ENCODE data around the gene RPS15. TPM values are rescaled to one million over a fixed set of nuclear protein-coding genes. Genes with fewer than 3 reads are reported as not detected.
"Not testable (repeated sequence)": the region's sequence is repeated elsewhere in the genome, so short reads cannot be mapped to it uniquely, and the experiment has no call there.

The RPS15 gene
- total RNA-seq, 1 experiment from 2014 or later, result 1,696 TPM

DNA sequence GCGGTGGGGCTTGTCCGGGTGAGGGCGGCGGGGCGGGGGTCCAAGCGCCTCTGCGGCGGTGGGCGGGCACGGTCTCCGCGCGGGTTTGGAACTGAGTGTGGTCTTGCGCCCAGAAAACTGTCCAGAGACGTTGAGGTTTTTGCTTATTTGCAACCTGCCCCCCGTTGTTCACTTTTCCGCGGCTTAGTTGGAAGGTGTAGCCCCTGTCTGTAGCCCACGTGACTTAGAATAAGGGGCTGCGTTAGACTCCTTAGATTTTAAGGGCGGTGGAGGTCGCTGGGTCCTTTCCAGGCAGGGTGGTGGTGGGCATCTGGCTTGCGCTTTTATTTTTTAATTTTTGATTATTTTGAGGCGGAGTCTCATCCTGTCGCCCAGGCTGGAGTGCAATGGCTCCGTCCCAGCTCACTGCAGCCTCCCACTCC lies 748 bp downstream of the RPS15 start:
- no peak for DNase-seq (ENCODE audit: low spot score)
- peak overlapping the region; percentile 85 for H3K4me3 ChIP-seq (ENCODE audit: low read depth, low read length, poor library complexity, severe bottlenecking)
- H3K27ac ChIP-seq (ENCODE audit: low read depth, low read length, poor library complexity, severe bottlenecking), result peak overlapping the region; percentile 94
- no peaks in the 10 kb centered on the region for H3K9me3 ChIP-seq (ENCODE audit: low read depth, low read length, poor library complexity, severe bottlenecking)
- no peaks in the 10 kb centered on the region for H3K27me3 ChIP-seq (replicated peaks; ENCODE audit: insufficient read depth, low read depth, low read length, poor library complexity)
- H3K4me1 ChIP-seq (ENCODE audit: insufficient read depth, low read length, poor library complexity, severe bottlenecking), result peaks cover 19% of the 10 kb centered on the region
- CTCF ChIA-PET, result no interaction called here
- POLR2A ChIA-PET (ENCODE audit: low non-redundant PET), result no interaction called here
- no TSS peak for BruUV-seq (replicated peaks)
- H3K36me3 ChIP-seq (ENCODE audit: insufficient read depth, low read length, poor library complexity, severe bottlenecking), result peaks cover 52% of the 10 kb centered on the region
- intact Hi-C loops (cut with micrococcal nuclease; ENCODE audit: unreplicated experiment), result no loop called here
- no peak for TF ChIP-seq EZH2 (IDR thresholded peaks at IDR 0.05; ENCODE audit: borderline replicate concordance, low read depth, low read length, poor library complexity, severe bottlenecking)
- TF ChIP-seq, protein P1, sequence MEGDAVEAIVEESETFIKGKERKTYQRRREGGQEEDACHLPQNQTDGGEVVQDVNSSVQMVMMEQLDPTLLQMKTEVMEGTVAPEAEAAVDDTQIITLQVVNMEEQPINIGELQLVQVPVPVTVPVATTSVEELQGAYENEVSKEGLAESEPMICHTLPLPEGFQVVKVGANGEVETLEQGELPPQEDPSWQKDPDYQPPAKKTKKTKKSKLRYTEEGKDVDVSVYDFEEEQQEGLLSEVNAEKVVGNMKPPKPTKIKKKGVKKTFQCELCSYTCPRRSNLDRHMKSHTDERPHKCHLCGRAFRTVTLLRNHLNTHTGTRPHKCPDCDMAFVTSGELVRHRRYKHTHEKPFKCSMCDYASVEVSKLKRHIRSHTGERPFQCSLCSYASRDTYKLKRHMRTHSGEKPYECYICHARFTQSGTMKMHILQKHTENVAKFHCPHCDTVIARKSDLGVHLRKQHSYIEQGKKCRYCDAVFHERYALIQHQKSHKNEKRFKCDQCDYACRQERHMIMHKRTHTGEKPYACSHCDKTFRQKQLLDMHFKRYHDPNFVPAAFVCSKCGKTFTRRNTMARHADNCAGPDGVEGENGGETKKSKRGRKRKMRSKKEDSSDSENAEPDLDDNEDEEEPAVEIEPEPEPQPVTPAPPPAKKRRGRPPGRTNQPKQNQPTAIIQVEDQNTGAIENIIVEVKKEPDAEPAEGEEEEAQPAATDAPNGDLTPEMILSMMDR (conservative IDR thresholded peaks at IDR 0.05; ENCODE audit: low read depth, low read length), result no peak

DNA sequence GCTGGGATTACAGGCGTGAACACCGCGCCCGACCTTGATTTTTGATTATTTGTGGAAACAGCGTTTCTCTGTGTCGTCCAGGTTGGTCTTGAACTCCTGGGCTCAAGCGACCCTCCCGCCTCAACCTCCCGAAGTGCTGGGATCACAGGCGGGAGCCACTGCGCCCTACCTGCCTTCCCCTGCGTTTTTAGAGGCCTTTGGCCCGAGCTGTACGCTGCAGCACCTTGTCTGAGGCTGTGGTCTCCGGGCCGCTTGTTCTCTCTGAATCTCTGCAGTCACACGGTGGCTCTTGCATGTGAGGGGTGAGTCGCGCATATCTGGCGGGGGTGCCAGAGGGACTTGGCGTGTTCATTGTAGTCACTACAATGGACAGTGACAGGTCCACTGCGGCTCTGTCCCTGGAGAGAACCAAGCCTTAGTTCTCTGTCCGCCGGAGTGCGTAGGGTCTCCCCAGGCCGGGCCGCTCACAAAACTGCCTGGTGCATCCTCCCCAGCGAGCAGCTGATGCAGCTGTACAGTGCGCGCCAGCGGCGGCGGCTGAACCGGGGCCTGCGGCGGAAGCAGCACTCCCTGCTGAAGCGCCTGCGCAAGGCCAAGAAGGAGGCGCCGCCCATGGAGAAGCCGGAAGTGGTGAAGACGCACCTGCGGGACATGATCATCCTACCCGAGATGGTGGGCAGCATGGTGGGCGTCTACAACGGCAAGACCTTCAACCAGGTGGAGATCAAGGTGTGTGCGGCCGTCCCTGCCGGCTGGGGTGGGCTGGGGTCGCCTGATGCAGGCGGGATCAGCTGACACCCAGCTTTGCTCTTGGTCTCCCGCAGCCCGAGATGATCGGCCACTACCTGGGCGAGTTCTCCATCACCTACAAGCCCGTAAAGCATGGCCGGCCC lies 1.6 kb downstream of the RPS15 start:
- Histone ChIP-seq H3K27ac (ENCODE audit: low read depth, low read length, poor library complexity, severe bottlenecking) (peak overlapping the region; percentile 94), H3K4me3 (ENCODE audit: low read depth, low read length, poor library complexity, severe bottlenecking) (peak overlapping the region; percentile 85), H3K4me1 (ENCODE audit: insufficient read depth, low read length, poor library complexity, severe bottlenecking) (peaks cover 24% of the 10 kb centered on the region), H3K36me3 (ENCODE audit: insufficient read depth, low read length, poor library complexity, severe bottlenecking) (peaks cover 44% of the 10 kb centered on the region)
- H3K9me3 ChIP-seq (ENCODE audit: low read depth, low read length, poor library complexity, severe bottlenecking); DNase-seq (ENCODE audit: low spot score); H3K27me3 ChIP-seq (replicated peaks; ENCODE audit: insufficient read depth, low read depth, low read length, poor library complexity); POLR2A ChIA-PET (ENCODE audit: low non-redundant PET); CTCF ChIA-PET; BruUV-seq (replicated peaks): not testable (repeated sequence)
- intact Hi-C loops (cut with micrococcal nuclease; ENCODE audit: unreplicated experiment), result loop anchor here (10.0 kb wide), 1 partner anchor 165 kb away; the partner anchor contains the start of gene FAM174C

DNA sequence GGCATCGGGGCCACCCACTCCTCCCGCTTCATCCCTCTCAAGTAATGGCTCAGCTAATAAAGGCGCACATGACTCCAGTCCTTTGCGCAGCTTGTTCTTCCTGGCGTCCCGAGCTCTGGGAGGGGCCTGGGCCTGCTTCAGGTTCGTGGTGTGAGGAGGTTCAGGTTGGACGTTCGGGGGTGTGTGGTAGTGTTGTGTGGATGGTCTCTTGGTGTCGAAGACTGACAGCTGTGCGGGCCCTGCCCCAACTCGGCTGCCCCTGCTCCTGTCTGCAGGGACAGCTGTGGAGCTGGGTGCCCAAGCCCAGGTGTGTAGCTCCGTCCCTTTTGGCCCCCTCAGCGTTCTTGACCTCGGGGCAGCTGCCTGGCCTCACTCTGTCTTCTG lies 2.2 kb downstream of the RPS15 start:
- DNase-seq (ENCODE audit: low spot score), result no peak
- TF ChIP-seq, protein P1 (conservative IDR thresholded peaks at IDR 0.05; ENCODE audit: low read depth, low read length), result no peak
- TF ChIP-seq EZH2 (IDR thresholded peaks at IDR 0.05; ENCODE audit: borderline replicate concordance, low read depth, low read length, poor library complexity, severe bottlenecking), result no peak
- Histone ChIP-seq H3K4me1 (ENCODE audit: insufficient read depth, low read length, poor library complexity, severe bottlenecking) (peaks cover 24% of the 10 kb centered on the region), H3K27me3 (replicated peaks; ENCODE audit: insufficient read depth, low read depth, low read length, poor library complexity) (no peaks in the 10 kb centered on the region), H3K4me3 (ENCODE audit: low read depth, low read length, poor library complexity, severe bottlenecking) (peak overlapping the region; percentile 85), H3K9me3 (ENCODE audit: low read depth, low read length, poor library complexity, severe bottlenecking) (no peaks in the 10 kb centered on the region), H3K36me3 (ENCODE audit: insufficient read depth, low read length, poor library complexity, severe bottlenecking) (peaks cover 40% of the 10 kb centered on the region), H3K27ac (ENCODE audit: low read depth, low read length, poor library complexity, severe bottlenecking) (peak overlapping the region; percentile 37)
- intact Hi-C loops (cut with micrococcal nuclease; ENCODE audit: unreplicated experiment), result loop anchor here (10.0 kb wide), 1 partner anchor 166 kb away; the partner anchor contains the start of gene FAM174C
- no TSS peak for BruUV-seq (replicated peaks)
- ChIA-PET CTCF (no interaction called here), POLR2A (ENCODE audit: low non-redundant PET) (interaction anchor here (0.6 kb wide), 1 partner anchor 615 kb away, joined by 3 read pairs; no protein-coding TSS in a partner anchor)
